Measurements from ENCODE around the gene AOPEP. TPM values are rescaled to one million over a fixed set of nuclear protein-coding genes. Genes with fewer than 3 reads are reported as not detected.
A peak's percentile ranks its signal among the peaks of the same experiment; 100 is the strongest.

AOPEP gene
- total and polyA plus RNA-seq, 2 of the 13 experiments (the other 11 are each of a cell fraction or from before 2014, with no cell fraction given) = 22.2 to 41.6 TPM

GRCh38 chr9:94928691-94929368, 202.3 kb downstream of the AOPEP start (continued):
- TF ChIP-seq SNAPC4 (CRISPR knock-in tag; IDR thresholded peaks at IDR 0.05) (no peak), BHLHE40 (IDR thresholded peaks at IDR 0.05; ENCODE audit: low read length) (no peak), GATA4 (IDR thresholded peaks at IDR 0.05; ENCODE audit: borderline replicate concordance, low read depth) (peak; percentile 16; the same call in 1 of the 2 replicates), POGZ (CRISPR knock-in tag; IDR thresholded peaks at IDR 0.05) (no peak; the same call in 1 of the 2 replicates), ATM (IDR thresholded peaks at IDR 0.05; ENCODE audit: borderline replicate concordance) (no peak), TCF7 (IDR thresholded peaks at IDR 0.05; ENCODE audit: low read depth) (peak; percentile 83), AKAP8 (CRISPR knock-in tag; IDR thresholded peaks at IDR 0.05) (no peak), STAT6 (CRISPR knock-in tag; IDR thresholded peaks at IDR 0.05; ENCODE audit: borderline replicate concordance) (no peak), FOXP1 (IDR thresholded peaks at IDR 0.05) (no peak), FOXP1 (CRISPR knock-in tag; IDR thresholded peaks at IDR 0.05) (no peak), FOXK1 (CRISPR knock-in tag; IDR thresholded peaks at IDR 0.05; ENCODE audit: borderline replicate concordance, low read depth) (no peak), ATF3 (CRISPR knock-in tag; IDR thresholded peaks at IDR 0.05) (no peak), ZNF318 (CRISPR knock-in tag; IDR thresholded peaks at IDR 0.05) (no peak)
